ENCODE measurements around the gene KRT9. TPM values are rescaled to one million over a fixed set of nuclear protein-coding genes. Genes with fewer than 3 reads are reported as not detected.
"Not testable (repeated sequence)": the region's sequence is repeated elsewhere in the genome, so short reads cannot be mapped to it uniquely, and the experiment has no call there.

KRT9 gene
- not detected for polyA plus RNA-seq (2012; ENCODE audit: insufficient read depth, insufficient read length)

- DNase-seq (ENCODE audit: low read depth, low spot score) = no peak
- no peak within 1 kb of the TSS for H3K4me3 ChIP-seq (ENCODE audit: low read length)
Observed at GRCh38 chr17:41571561-41572434, at the start of gene KRT9. TSS of gene KRT9 (minus strand) at chr17:41572059. CDS start at chr17:41571992, 67 bp downstream.

GRCh38 chr17:41621435-41621817 lies 49.6 kb upstream of the KRT9 start:
- not testable (repeated sequence) for H3K4me3 ChIP-seq (ENCODE audit: low read length); DNase-seq (ENCODE audit: low read depth, low spot score)

- H3K4me3 ChIP-seq (ENCODE audit: low read length) = no peak overlapping the region
- no peak for DNase-seq (ENCODE audit: low read depth, low spot score)
Observed at GRCh38 chr17:41620583-41621434, 49.0 kb upstream of the KRT9 start.

GRCh38 chr17:41619927-41620582 lies 48.2 kb upstream of the KRT9 start:
- not testable (repeated sequence) for H3K4me3 ChIP-seq (ENCODE audit: low read length); DNase-seq (ENCODE audit: low read depth, low spot score)

GRCh38 chr17:41619036-41619926 lies 47.4 kb upstream of the KRT9 start:
- DNase-seq (ENCODE audit: low read depth, low spot score) = no peak
- H3K4me3 ChIP-seq (ENCODE audit: low read length) = no peak overlapping the region

- no peak overlapping the region for H3K4me3 ChIP-seq (ENCODE audit: low read length)
- no peak for DNase-seq (ENCODE audit: low read depth, low spot score)
Observed at GRCh38 chr17:41618341-41619035, 46.6 kb upstream of the KRT9 start.

GRCh38 chr17:41617698-41618097 lies 45.8 kb upstream of the KRT9 start:
- no peak overlapping the region for H3K4me3 ChIP-seq (ENCODE audit: low read length)
- no peak for DNase-seq (ENCODE audit: low read depth, low spot score)

GRCh38 chr17:41617136-41617535 lies 45.3 kb upstream of the KRT9 start:
- DNase-seq (ENCODE audit: low read depth, low spot score) = no peak
- H3K4me3 ChIP-seq (ENCODE audit: low read length) = no peak overlapping the region

GRCh38 chr17:41616486-41616885 lies 44.6 kb upstream of the KRT9 start:
- not testable (repeated sequence) for H3K4me3 ChIP-seq (ENCODE audit: low read length); DNase-seq (ENCODE audit: low read depth, low spot score)

- no peak for DNase-seq (ENCODE audit: low read depth, low spot score)
- no peak overlapping the region for H3K4me3 ChIP-seq (ENCODE audit: low read length)
Observed at GRCh38 chr17:41615454-41615853, 43.6 kb upstream of the KRT9 start.

GRCh38 chr17:41614767-41615166 lies 42.9 kb upstream of the KRT9 start:
- not testable (repeated sequence) for DNase-seq (ENCODE audit: low read depth, low spot score); H3K4me3 ChIP-seq (ENCODE audit: low read length)

GRCh38 chr17:41614098-41614497 lies 42.2 kb upstream of the KRT9 start:
- DNase-seq (ENCODE audit: low read depth, low spot score) = no peak
- no peak overlapping the region for H3K4me3 ChIP-seq (ENCODE audit: low read length)

- H3K4me3 ChIP-seq (ENCODE audit: low read length) = no peak overlapping the region
- no peak for DNase-seq (ENCODE audit: low read depth, low spot score)
Observed at GRCh38 chr17:41613277-41614082, 41.6 kb upstream of the KRT9 start.

GRCh38 chr17:41612376-41613160 lies 40.7 kb upstream of the KRT9 start, which contains the start of gene KRT16:
TSS of gene KRT16 (minus strand) at chr17:41612767. CDS start at chr17:41612688, 79 bp downstream.
- DNase-seq (ENCODE audit: low read depth, low spot score); H3K4me3 ChIP-seq (ENCODE audit: low read length): not testable (repeated sequence)

- DNase-seq (ENCODE audit: low read depth, low spot score) = no peak
- H3K4me3 ChIP-seq (ENCODE audit: low read length) = no peak overlapping the region
Observed at GRCh38 chr17:41610965-41611640, 39.2 kb upstream of the KRT9 start.

GRCh38 chr17:41610061-41610517 lies 38.2 kb upstream of the KRT9 start:
- not testable (repeated sequence) for DNase-seq (ENCODE audit: low read depth, low spot score); H3K4me3 ChIP-seq (ENCODE audit: low read length)

All from Jurkat, Clone E6-1 (cell line).